Epithelial cell of esophagus (primary cell): ENCODE results near the gene MPHOSPH9.

Experiments
- DNase-seq: peaks from one replicate; pipeline ENCODE4 v3.0.0; 2010; ENCODE audit warnings: low read depth
- H3K4me3 ChIP-seq: 2 replicates; pipeline ENCODE4 v1.5.1; 2011; ENCODE audit warnings: mild to moderate bottlenecking, low read length, control low read depth
- TF ChIP-seq, protein P1 (sequence below): IDR thresholded peaks from 2 replicates; pipeline ENCODE4 v1.5.1; 2011; ENCODE audit warnings: low read depth, mild to moderate bottlenecking, low read length, control low read depth, inconsistent platforms; ENCODE audit not compliant: insufficient read depth; ENCODE audit errors: missing control alignments

Gene MPHOSPH9

DNA sequence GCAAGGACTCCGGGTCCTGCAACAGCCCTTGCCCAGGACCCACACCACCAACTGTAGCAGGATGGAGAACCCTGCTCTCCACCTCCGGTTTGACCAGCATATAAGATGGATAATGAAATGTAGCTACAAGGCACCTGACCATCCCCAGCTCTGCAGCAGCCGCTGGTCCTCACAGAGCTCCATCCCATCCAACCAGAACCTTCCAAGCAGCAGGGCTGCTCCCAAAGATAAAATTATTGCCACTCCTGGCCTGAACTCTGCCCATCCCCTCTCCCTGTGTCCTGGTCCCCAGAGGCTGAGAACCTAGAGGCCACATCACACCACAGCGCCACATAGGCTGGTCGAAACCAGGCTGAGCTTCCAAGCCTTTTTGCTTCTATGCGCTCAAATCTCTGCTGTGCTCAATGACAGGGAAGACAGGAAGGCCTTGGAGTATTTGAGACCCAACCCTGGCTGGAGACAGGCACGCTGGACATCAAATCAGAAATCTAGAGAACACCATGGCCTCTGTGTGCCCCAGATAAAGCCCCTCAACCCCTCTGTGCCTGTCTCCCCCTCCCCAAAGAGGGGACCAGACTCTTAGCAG lies 34.5 kb upstream of the MPHOSPH9 start:
- no peak for DNase-seq
- no peak overlapping the region for H3K4me3 ChIP-seq
- TF ChIP-seq, protein P1, sequence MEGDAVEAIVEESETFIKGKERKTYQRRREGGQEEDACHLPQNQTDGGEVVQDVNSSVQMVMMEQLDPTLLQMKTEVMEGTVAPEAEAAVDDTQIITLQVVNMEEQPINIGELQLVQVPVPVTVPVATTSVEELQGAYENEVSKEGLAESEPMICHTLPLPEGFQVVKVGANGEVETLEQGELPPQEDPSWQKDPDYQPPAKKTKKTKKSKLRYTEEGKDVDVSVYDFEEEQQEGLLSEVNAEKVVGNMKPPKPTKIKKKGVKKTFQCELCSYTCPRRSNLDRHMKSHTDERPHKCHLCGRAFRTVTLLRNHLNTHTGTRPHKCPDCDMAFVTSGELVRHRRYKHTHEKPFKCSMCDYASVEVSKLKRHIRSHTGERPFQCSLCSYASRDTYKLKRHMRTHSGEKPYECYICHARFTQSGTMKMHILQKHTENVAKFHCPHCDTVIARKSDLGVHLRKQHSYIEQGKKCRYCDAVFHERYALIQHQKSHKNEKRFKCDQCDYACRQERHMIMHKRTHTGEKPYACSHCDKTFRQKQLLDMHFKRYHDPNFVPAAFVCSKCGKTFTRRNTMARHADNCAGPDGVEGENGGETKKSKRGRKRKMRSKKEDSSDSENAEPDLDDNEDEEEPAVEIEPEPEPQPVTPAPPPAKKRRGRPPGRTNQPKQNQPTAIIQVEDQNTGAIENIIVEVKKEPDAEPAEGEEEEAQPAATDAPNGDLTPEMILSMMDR: no peak

- TF ChIP-seq, protein P1: no peak
- no peak for DNase-seq
- no peak overlapping the region for H3K4me3 ChIP-seq
Observed at GRCh38 chr12:123266679-123267277, 33.8 kb upstream of the MPHOSPH9 start.

DNA sequence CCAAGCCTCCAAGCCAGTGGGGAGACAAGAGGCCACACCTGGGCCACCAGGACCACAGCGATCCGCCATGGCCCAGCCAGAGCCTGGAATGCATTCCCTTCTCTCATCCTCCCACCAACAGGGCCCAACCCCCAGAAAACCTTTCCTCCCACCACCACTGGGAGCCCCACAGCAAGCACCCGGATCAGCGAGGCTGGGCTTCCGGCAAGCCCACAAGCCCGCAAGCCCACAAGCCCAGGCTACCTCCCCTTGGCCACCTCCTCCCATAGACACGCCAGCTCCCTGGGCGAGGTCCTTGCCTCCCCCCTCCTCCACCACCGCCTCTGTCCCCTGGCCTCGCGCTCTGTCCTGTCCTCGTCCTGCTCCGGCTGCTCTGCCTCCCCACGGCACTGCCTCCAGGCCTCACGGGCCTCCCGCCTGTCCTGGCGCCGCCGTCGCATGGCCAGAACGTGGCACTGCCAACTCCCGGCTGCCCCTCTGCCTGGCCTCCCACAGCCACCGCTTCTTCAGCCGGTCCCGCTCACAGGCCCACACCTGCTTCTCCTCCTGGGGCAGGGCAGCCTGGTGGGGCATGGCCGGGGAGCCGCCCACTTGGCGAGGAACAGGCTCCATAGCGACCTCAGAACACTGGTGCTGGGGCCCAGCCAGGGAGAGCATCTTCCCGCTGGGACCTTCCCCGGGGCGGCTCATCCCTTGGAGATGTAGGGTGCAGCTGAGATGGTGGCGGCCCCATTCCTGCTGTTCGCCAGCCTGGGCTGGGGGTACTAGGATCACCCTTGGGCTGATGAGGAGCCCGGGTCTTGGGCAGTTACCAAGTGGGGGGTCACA lies 33.1 kb upstream of the MPHOSPH9 start:
- TF ChIP-seq, protein P1: no peak
- no peak for DNase-seq
- H3K4me3 ChIP-seq: no peak overlapping the region

DNA sequence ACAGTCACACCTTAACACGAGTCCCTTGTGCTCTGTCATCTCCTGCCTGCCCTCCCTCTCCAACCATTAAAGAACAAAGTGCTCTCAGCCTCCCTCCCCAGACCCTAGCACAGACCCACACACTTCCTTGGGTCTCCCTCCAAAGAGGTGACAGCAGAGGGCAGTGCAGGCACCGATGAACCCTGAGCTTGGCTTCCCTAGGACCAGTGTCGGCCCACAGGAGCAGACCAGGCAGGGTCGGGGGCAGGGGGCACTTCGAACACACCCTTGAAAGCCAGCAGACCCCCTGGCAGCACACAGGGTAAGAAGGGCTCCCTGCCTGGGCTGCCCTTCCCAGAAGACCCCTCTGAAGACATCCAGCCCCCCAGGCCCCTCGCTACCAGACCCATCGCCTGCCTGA lies 31.7 kb upstream of the MPHOSPH9 start:
- no peak overlapping the region for H3K4me3 ChIP-seq
- TF ChIP-seq, protein P1: no peak
- no peak for DNase-seq

GRCh38 chr12:123263196-123263817 lies 30.4 kb upstream of the MPHOSPH9 start:
- no peak overlapping the region for H3K4me3 ChIP-seq
- TF ChIP-seq, protein P1: no peak
- DNase-seq: no peak

DNA sequence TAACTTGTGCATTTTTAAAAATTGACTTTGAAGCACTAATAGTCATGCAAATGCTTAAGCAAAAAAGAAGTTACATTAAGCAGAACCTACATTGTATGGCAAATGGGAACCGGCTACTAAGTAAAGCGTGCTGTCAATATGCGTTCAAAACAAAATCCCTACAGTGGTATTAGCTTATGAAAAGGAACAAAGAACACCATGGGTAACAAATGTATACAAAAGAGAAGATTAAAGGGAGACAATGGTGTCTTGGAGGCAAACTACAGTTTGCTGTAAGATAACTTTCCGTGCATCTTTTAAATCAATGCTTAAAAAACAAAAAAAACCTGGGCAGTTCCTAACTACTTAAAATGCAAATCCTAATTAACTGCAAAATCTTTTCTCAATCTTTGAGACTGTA lies 28.3 kb upstream of the MPHOSPH9 start:
- TF ChIP-seq, protein P1: no peak
- DNase-seq: no peak

More for the DNA sequence above, 28.3 kb upstream of the MPHOSPH9 start:
- no peak overlapping the region for H3K4me3 ChIP-seq
